Type B pancreatic cell (in vitro differentiated cells): ENCODE results near the gene REEP1. TPM values are rescaled to one million over a fixed set of nuclear protein-coding genes. Genes with fewer than 3 reads are reported as not detected.

Experiments used
- DNase-seq: peaks from one replicate; pipeline ENCODE4 v3.0.0; 2021; ENCODE audit warnings: mixed read lengths; ENCODE audit not compliant: unreplicated experiment; ENCODE audit errors: extremely low spot score
- H3K27ac Mint-ChIP-seq: 2 replicates; pipeline ENCODE4 v1.8.0; 2021; ENCODE audit warnings: mild to moderate bottlenecking, mixed read lengths
- H3K27me3 Mint-ChIP-seq: 2 replicates; pipeline ENCODE4 v1.8.0; 2021; ENCODE audit warnings: mixed read lengths
- H3K36me3 Mint-ChIP-seq: 2 replicates; pipeline ENCODE4 v1.8.0; 2021; ENCODE audit warnings: mixed read lengths
- H3K4me1 Mint-ChIP-seq: one replicate; pipeline ENCODE4 v1.8.0; 2021; ENCODE audit warnings: mixed read lengths; ENCODE audit not compliant: unreplicated experiment
- H3K4me3 Mint-ChIP-seq: 2 replicates; pipeline ENCODE4 v1.8.0; 2021; ENCODE audit warnings: mild to moderate bottlenecking, mixed read lengths
- H3K9me3 Mint-ChIP-seq: 2 replicates; pipeline ENCODE4 v1.8.0; 2021; ENCODE audit warnings: mixed read lengths
- CTCF ChIP-seq: fragments of 200-600 bp; sonication (generic); conservative IDR thresholded peaks from 2 replicates; pipeline ENCODE4 v1.5.0; 2021; ENCODE audit warnings: antibody characterized with exemption, mild to moderate bottlenecking
- total RNA-seq: library from RNA; stranded (reverse); gene quantifications from 2 replicates; pipeline ENCODE4 v1.2.1, GENCODE V29; 2021; ENCODE audit warnings: low replicate concordance

REEP1 gene
- total RNA-seq, 1 donor from 2014 or later = 6.4 TPM

- Mint-ChIP-seq H3K4me1 (peaks cover 9% of the 10 kb centered on the region), H3K27ac (no peak overlapping the region), H3K36me3 (peaks cover 4% of the 10 kb centered on the region), H3K4me3 (no peak overlapping the region), H3K27me3 (no peaks in the 10 kb centered on the region), H3K9me3 (no peaks in the 10 kb centered on the region)
- DNase-seq = no peak
- TF ChIP-seq CTCF = no peak
These were observed 98.1 kb downstream of the REEP1 start for GRCh38 chr2:86239326-86239725.

GRCh38 chr2:86238354-86238753 lies 99.1 kb downstream of the REEP1 start:
- Mint-ChIP-seq H3K4me3 (no peak overlapping the region), H3K36me3 (no peaks in the 10 kb centered on the region), H3K4me1 (peaks cover 6% of the 10 kb centered on the region), H3K27me3 (no peaks in the 10 kb centered on the region), H3K27ac (no peak overlapping the region), H3K9me3 (no peaks in the 10 kb centered on the region)
- no peak for DNase-seq
- no peak for TF ChIP-seq CTCF

- DNase-seq = no peak
- Mint-ChIP-seq H3K4me3 (no peak overlapping the region), H3K27ac (no peak overlapping the region), H3K36me3 (no peaks in the 10 kb centered on the region), H3K4me1 (peaks cover 11% of the 10 kb centered on the region), H3K9me3 (no peaks in the 10 kb centered on the region), H3K27me3 (no peaks in the 10 kb centered on the region)
- TF ChIP-seq CTCF = no peak
These were observed 100.3 kb downstream of the REEP1 start for GRCh38 chr2:86237172-86237571.

GRCh38 chr2:86235196-86235980 lies 102.0 kb downstream of the REEP1 start:
- TF ChIP-seq CTCF = no peak
- Mint-ChIP-seq H3K4me1 (peaks cover 15% of the 10 kb centered on the region), H3K4me3 (no peak overlapping the region), H3K36me3 (no peaks in the 10 kb centered on the region), H3K9me3 (no peaks in the 10 kb centered on the region), H3K27me3 (no peaks in the 10 kb centered on the region), H3K27ac (no peak overlapping the region)
- DNase-seq = no peak

GRCh38 chr2:86234563-86235131 lies 102.8 kb downstream of the REEP1 start:
- no peaks in the 10 kb centered on the region for H3K27me3 Mint-ChIP-seq
- H3K36me3 Mint-ChIP-seq = no peaks in the 10 kb centered on the region
- H3K27ac Mint-ChIP-seq = no peak overlapping the region
- H3K4me1 Mint-ChIP-seq = peaks cover 15% of the 10 kb centered on the region
- no peak for DNase-seq
- H3K9me3 Mint-ChIP-seq = no peaks in the 10 kb centered on the region
- no peak overlapping the region for H3K4me3 Mint-ChIP-seq
- no peak for TF ChIP-seq CTCF
